ENCODE measurements around the gene CCL20.

DNA sequence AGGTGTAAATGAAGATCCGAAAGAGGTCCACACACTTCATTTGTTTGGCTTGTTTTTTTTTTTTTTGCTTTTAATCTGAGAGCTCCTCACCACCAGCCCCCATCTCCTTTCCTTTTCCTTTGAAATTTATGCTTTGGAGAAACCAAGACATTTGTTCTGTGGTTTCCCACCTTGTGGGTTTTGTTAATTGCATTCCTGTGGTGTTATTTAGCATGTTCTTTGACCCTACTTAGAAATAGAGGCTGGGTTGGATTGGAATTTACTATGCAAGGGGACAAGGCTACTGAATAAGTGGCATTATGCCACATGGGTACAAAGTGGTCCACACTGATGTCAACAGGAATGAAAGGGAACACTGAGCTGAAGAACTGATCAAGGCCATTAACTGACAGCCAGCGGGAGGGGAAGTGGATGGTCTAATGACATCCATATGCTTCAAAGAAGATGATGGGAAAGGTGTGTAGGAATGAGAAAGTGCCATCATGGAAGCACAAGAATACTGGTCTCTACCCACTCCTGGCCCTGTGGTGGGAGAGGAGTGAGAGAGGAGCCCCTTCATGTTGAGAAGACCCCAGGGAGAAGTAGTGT lies 8.9 kb downstream of the CCL20 start:
- TF ChIP-seq CTCF (tag by site-specific recombination; IDR thresholded peaks at IDR 0.05) (no peak), ZFP41 (tag by site-specific recombination; IDR thresholded peaks at IDR 0.05; ENCODE audit: borderline replicate concordance) (no peak), ZNF629 (tag by site-specific recombination; IDR thresholded peaks at IDR 0.05) (no peak), ZNF133 (tag by site-specific recombination; IDR thresholded peaks at IDR 0.05) (no peak)
- TF ChIP-seq, protein P1, sequence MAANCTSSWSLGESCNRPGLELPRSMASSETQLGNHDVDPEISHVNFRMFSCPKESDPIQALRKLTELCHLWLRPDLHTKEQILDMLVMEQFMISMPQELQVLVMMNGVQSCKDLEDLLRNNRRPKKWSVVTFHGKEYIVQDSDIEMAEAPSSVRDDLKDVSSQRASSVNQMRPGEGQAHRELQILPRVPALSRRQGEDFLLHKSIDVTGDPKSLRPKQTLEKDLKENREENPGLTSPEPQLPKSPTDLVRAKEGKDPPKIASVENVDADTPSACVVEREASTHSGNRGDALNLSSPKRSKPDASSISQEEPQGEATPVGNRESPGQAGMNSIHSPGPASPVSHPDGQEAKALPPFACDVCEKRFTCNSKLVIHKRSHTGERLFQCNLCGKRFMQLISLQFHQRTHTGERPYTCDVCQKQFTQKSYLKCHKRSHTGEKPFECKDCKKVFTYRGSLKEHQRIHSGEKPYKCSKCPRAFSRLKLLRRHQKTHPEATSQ (tag by site-specific recombination; IDR thresholded peaks at IDR 0.05) = no peak
